ENCODE measurements around the gene BPHL.
"Not testable (repeated sequence)": the region's sequence is repeated elsewhere in the genome, so short reads cannot be mapped to it uniquely, and the experiment has no call there.

DNA sequence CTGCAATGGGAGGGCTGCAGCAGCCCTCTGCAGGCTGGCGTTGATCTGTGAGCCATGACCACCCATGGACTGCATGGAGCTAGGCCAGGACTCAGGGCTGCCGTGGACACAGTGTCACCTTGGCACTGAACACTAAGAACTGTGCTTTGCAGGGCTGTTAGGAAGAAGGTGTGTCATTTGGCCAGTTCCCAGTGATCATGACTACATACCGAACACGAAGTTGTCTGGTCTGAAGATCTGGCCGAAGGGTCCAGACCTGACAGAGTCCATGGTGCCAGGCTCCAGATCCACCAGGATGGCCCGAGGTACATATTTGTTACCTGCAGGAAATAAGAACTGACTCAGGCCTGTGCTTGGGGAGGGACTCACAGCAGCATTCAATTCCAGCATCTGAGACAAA lies 36.9 kb downstream of the BPHL start:
- TF ChIP-seq, protein P1, sequence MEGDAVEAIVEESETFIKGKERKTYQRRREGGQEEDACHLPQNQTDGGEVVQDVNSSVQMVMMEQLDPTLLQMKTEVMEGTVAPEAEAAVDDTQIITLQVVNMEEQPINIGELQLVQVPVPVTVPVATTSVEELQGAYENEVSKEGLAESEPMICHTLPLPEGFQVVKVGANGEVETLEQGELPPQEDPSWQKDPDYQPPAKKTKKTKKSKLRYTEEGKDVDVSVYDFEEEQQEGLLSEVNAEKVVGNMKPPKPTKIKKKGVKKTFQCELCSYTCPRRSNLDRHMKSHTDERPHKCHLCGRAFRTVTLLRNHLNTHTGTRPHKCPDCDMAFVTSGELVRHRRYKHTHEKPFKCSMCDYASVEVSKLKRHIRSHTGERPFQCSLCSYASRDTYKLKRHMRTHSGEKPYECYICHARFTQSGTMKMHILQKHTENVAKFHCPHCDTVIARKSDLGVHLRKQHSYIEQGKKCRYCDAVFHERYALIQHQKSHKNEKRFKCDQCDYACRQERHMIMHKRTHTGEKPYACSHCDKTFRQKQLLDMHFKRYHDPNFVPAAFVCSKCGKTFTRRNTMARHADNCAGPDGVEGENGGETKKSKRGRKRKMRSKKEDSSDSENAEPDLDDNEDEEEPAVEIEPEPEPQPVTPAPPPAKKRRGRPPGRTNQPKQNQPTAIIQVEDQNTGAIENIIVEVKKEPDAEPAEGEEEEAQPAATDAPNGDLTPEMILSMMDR (IDR thresholded peaks at IDR 0.05 in 2 of 3, conservative IDR thresholded peaks at IDR 0.05 in 1 of 3; ENCODE audit: control insufficient read depth in 2 of 3, extremely low read depth in 1 of 3, insufficient read depth in 1 of 3, low read depth in 3 of 3, low read length in 3 of 3), result not testable (repeated sequence)
- not testable (repeated sequence) for TF ChIP-seq SREBF2 (IDR thresholded peaks at IDR 0.05; ENCODE audit: low read length); ZNF207 (IDR thresholded peaks at IDR 0.05; ENCODE audit: borderline replicate concordance); ZNF274 (IDR thresholded peaks at IDR 0.05; ENCODE audit: insufficient read depth, insufficient read length)
